Activated CD8-positive, alpha-beta memory T cell treated with anti-CD3 and anti-CD28 coated beads for 36 hours (primary cell): ENCODE measurements around the gene KIRREL2. TPM values are rescaled to one million over a fixed set of nuclear protein-coding genes. Genes with fewer than 3 reads are reported as not detected.

Source experiments
- CTCF ChIA-PET: fragments of 350-600 bp; sonication (Branson Sonifier 250); formaldehyde crosslinking; loops from one replicate; lab custom pipeline; 2021; ENCODE audit warnings: antibody characterized with exemption; lab: Charles Lee
- POLR2A ChIA-PET: fragments of 350-600 bp; sonication (Branson Sonifier 250); formaldehyde crosslinking; loops from one replicate; lab custom pipeline; 2021; ENCODE audit warnings: antibody characterized with exemption; lab: Charles Lee
- total RNA-seq, 2 experiments: library from RNA; stranded (reverse); gene quantifications; one replicate each; pipeline ENCODE4 v1.2.3, GENCODE V29; 2021

KIRREL2 gene
- total RNA-seq, 2 experiments from 2014 or later = 1.0 TPM

- ChIA-PET POLR2A (no interaction called here), CTCF (no interaction called here)
Measured at GRCh38 chr19:35843676-35844481, 12.8 kb upstream of the KIRREL2 start.

GRCh38 chr19:35844482-35845214 is 12.1 kb upstream of the KIRREL2 start:
- POLR2A ChIA-PET = no interaction called here

GRCh38 chr19:35845215-35846037 is 11.3 kb upstream of the KIRREL2 start:
- ChIA-PET POLR2A (no interaction called here), CTCF (no interaction called here)

More at GRCh38 chr19:35844482-35845214, 12.1 kb upstream of the KIRREL2 start:
- CTCF ChIA-PET = no interaction called here

- ChIA-PET CTCF (interaction anchor here (0.6 kb wide), 1 partner anchor 202 kb away, joined by 4 read pairs; no protein-coding TSS in a partner anchor), POLR2A (no interaction called here)
Measured at GRCh38 chr19:35846038-35846668, 10.6 kb upstream of the KIRREL2 start.

- CTCF ChIA-PET = interaction anchor here (0.7 kb wide), 1 partner anchor 20 kb away, joined by 3 read pairs; no protein-coding TSS in a partner anchor
Measured at GRCh38 chr19:35847911-35848310, 8.8 kb upstream of the KIRREL2 start.

GRCh38 chr19:35848486-35848885 is 8.2 kb upstream of the KIRREL2 start:
- ChIA-PET CTCF (no interaction called here), POLR2A (interaction anchor here (0.7 kb wide), 1 partner anchor 130 kb away, joined by 3 read pairs; no protein-coding TSS in a partner anchor)

More at GRCh38 chr19:35847911-35848310, 8.8 kb upstream of the KIRREL2 start:
- POLR2A ChIA-PET = no interaction called here

- CTCF ChIA-PET = no interaction called here
Measured at GRCh38 chr19:35848919-35849505, 7.7 kb upstream of the KIRREL2 start.

GRCh38 chr19:35851213-35852028 is 5.3 kb upstream of the KIRREL2 start:
- POLR2A ChIA-PET = no interaction called here

More at GRCh38 chr19:35848919-35849505, 7.7 kb upstream of the KIRREL2 start:
- POLR2A ChIA-PET = interaction anchor here (0.7 kb wide), 1 partner anchor 130 kb away, joined by 3 read pairs; no protein-coding TSS in a partner anchor

GRCh38 chr19:35852029-35852780 is 4.5 kb upstream of the KIRREL2 start, which contains the start of gene NPHS1:
TSS of gene NPHS1 (minus strand) at chr19:35852504. CDS start at chr19:35851837, 667 bp downstream.
- CTCF ChIA-PET = no interaction called here
- POLR2A ChIA-PET = no interaction called here

More at GRCh38 chr19:35851213-35852028, 5.3 kb upstream of the KIRREL2 start:
- CTCF ChIA-PET = no interaction called here

GRCh38 chr19:35853038-35853756 is 3.5 kb upstream of the KIRREL2 start:
- ChIA-PET POLR2A (no interaction called here), CTCF (no interaction called here)

GRCh38 chr19:35858311-35858710 is 1.6 kb downstream of the KIRREL2 start:
- ChIA-PET CTCF (no interaction called here), POLR2A (no interaction called here)

- ChIA-PET CTCF (no interaction called here), POLR2A (no interaction called here)
Measured at GRCh38 chr19:35859414-35859813, 2.7 kb downstream of the KIRREL2 start.

GRCh38 chr19:35860436-35860817 is 3.7 kb downstream of the KIRREL2 start:
- CTCF ChIA-PET = no interaction called here

GRCh38 chr19:35860818-35861639 is 4.3 kb downstream of the KIRREL2 start:
- CTCF ChIA-PET = no interaction called here
- POLR2A ChIA-PET = no interaction called here

More at GRCh38 chr19:35860436-35860817, 3.7 kb downstream of the KIRREL2 start:
- POLR2A ChIA-PET = no interaction called here

- POLR2A ChIA-PET = no interaction called here
Measured at GRCh38 chr19:35861640-35862160, 5.0 kb downstream of the KIRREL2 start.

More at GRCh38 chr19:35861640-35862160, 5.0 kb downstream of the KIRREL2 start:
- CTCF ChIA-PET = no interaction called here
